DOHH2 (cell line): ENCODE results near the gene PARD6B.

Source experiments
- H3F3A ChIP-seq: fragments of 200-600 bp; sonication (generic), shearing (Covaris generic); 2 replicates; pipeline ENCODE4 v1.6.0; 2016; ENCODE audit warnings: antibody characterized with exemption, mild to moderate bottlenecking; ENCODE audit not compliant: control insufficient read depth, insufficient read depth
- H3K27ac ChIP-seq: fragments of 200-600 bp; sonication (generic); 2 replicates; pipeline ENCODE4 v1.5.1; 2014; ENCODE audit warnings: low read depth, mild to moderate bottlenecking, low read length, moderate library complexity
- H3K27me3 ChIP-seq: fragments of 200-600 bp; sonication (generic); 2 replicates; pipeline ENCODE4 v1.6.1; 2014; ENCODE audit warnings: mild to moderate bottlenecking, low read length, mixed read lengths; ENCODE audit not compliant: control insufficient read depth
- H3K36me3 ChIP-seq: fragments of 200-600 bp; sonication (generic); 2 replicates; pipeline ENCODE4 v1.6.1; 2014; ENCODE audit warnings: mild to moderate bottlenecking, low read length, moderate library complexity, mixed read lengths; ENCODE audit not compliant: control insufficient read depth
- H3K4me1 ChIP-seq: fragments of 200-600 bp; sonication (generic); 2 replicates; pipeline ENCODE4 v1.6.1; 2014; ENCODE audit warnings: mild to moderate bottlenecking, low read length, mixed read lengths; ENCODE audit not compliant: control insufficient read depth
- H3K4me2 ChIP-seq: fragments of 200-600 bp; sonication (generic); 2 replicates; pipeline ENCODE4 v1.6.0; 2014; ENCODE audit warnings: mild to moderate bottlenecking, low read length, moderate library complexity
- H3K4me3 ChIP-seq: fragments of 200-600 bp; sonication (generic); 2 replicates; pipeline ENCODE4 v1.5.1; 2014; ENCODE audit warnings: mild to moderate bottlenecking, low read length, mixed read lengths
- H3K79me2 ChIP-seq: fragments of 200-600 bp; sonication (generic); 2 replicates; pipeline ENCODE4 v1.6.1; 2014; ENCODE audit warnings: mild to moderate bottlenecking, low read length, mixed read lengths; ENCODE audit not compliant: control insufficient read depth
- H3K9me2 ChIP-seq: fragments of 200-600 bp; sonication (generic); replicated peaks from 2 replicates; pipeline ENCODE4 v1.6.1; 2014; ENCODE audit warnings: mild to moderate bottlenecking, low read length, mixed read lengths; ENCODE audit not compliant: control insufficient read depth
- H3K9me3 ChIP-seq: fragments of 200-600 bp; sonication (generic); 2 replicates; pipeline ENCODE4 v1.6.1; 2014; ENCODE audit warnings: antibody characterized with exemption, low read length, mixed read lengths; ENCODE audit not compliant: control insufficient read depth, insufficient read depth
- H4K20me1 ChIP-seq: fragments of 200-600 bp; sonication (generic); 2 replicates; pipeline ENCODE4 v1.6.0; 2014; ENCODE audit warnings: low read depth, mild to moderate bottlenecking, antibody characterized with exemption, low read length, moderate library complexity; ENCODE audit not compliant: control insufficient read depth, insufficient read depth
- EZH2phosphoT487 ChIP-seq: fragments of 200-600 bp; sonication (generic); IDR thresholded peaks from 2 replicates; pipeline ENCODE4 v1.6.1; 2017; ENCODE audit warnings: borderline replicate concordance, mild to moderate bottlenecking, antibody characterized with exemption, low read length, moderate library complexity, mixed read lengths
- TF ChIP-seq, protein P1 (sequence below): fragments of 200-600 bp; sonication (generic); IDR thresholded peaks from one replicate; pipeline ENCODE4 v1.5.1; 2014; ENCODE audit warnings: antibody characterized with exemption, mild to moderate bottlenecking, low read depth, low read length; ENCODE audit not compliant: poor library complexity, severe bottlenecking

The PARD6B gene

DNA sequence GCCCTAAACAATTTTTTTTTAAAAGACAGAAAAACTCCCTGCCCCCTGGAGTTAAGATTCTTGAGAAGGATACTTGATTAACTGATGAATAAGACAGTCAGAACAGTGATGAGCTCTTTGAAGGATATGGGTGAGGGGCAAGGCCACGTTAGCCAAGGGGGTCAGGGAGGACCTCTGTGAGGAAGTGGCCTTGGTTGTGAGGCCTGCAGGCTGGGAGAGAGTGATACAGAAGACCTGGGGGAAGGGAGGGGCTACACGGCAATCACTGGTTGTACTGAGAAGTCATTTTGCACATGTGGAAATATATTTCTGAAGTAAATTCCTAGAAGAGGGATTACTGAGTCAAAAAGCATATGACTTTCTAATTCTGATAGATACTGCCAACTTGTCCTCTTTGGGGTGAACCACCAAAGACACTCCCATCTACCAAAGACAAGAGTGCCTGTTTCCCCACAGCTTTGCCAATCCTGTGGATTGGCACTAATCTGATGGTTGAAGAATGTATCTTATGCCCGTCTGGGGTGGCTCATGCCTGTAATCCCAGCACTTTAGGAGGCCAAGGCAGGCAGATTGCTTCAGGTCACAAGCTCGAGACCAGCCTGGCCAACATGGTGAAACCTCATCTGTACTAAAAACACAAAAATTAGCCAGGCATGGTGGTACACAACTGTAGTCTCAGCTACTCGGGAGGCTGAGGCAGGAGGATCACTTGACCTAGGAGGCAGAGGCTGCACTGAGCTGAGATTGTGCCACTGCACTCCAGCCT, 41.2 kb downstream of the PARD6B start:
- no peaks in the 10 kb centered on the region for H3K36me3 ChIP-seq
- TF ChIP-seq, protein P1, sequence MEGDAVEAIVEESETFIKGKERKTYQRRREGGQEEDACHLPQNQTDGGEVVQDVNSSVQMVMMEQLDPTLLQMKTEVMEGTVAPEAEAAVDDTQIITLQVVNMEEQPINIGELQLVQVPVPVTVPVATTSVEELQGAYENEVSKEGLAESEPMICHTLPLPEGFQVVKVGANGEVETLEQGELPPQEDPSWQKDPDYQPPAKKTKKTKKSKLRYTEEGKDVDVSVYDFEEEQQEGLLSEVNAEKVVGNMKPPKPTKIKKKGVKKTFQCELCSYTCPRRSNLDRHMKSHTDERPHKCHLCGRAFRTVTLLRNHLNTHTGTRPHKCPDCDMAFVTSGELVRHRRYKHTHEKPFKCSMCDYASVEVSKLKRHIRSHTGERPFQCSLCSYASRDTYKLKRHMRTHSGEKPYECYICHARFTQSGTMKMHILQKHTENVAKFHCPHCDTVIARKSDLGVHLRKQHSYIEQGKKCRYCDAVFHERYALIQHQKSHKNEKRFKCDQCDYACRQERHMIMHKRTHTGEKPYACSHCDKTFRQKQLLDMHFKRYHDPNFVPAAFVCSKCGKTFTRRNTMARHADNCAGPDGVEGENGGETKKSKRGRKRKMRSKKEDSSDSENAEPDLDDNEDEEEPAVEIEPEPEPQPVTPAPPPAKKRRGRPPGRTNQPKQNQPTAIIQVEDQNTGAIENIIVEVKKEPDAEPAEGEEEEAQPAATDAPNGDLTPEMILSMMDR: no peak
- no peak overlapping the region for H3K4me3 ChIP-seq
- no peaks in the 10 kb centered on the region for H3K4me1 ChIP-seq
- H3K9me2 ChIP-seq: no peaks in the 10 kb centered on the region
- H3K27me3 ChIP-seq: no peaks in the 10 kb centered on the region
- no peaks in the 10 kb centered on the region for H4K20me1 ChIP-seq
- no peaks in the 10 kb centered on the region for H3K79me2 ChIP-seq
- H3K27ac ChIP-seq: no peak overlapping the region
- H3K9me3 ChIP-seq: no peaks in the 10 kb centered on the region
- H3F3A ChIP-seq: no peaks in the 10 kb centered on the region
- H3K4me2 ChIP-seq: no peak overlapping the region

DNA sequence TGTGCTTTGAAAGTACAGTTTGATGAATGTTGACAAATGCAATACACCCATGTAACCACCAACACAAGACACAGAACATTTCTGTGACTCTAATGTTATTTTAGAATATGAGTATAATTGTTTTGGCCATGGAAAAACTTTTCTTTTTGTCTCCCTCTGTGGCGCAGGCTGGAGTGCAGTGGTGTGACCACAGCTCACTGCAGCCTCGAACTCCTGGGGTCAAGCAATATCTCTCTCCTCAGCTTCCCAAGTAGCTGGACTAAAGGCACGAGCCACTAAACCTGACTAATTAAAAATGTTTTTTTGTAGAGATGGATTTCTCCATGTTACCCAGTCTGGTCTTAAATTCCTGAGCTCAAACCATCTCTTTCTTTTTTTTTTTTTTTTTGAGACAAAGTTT, 43.1 kb downstream of the PARD6B start:
- H3K9me3 ChIP-seq: no peaks in the 10 kb centered on the region
- no peak overlapping the region for H3K4me3 ChIP-seq
- H3K4me1 ChIP-seq: no peaks in the 10 kb centered on the region
- no peaks in the 10 kb centered on the region for H3K27me3 ChIP-seq
- no peak overlapping the region for H3K27ac ChIP-seq
- H4K20me1 ChIP-seq: no peaks in the 10 kb centered on the region
- no peaks in the 10 kb centered on the region for H3K9me2 ChIP-seq
- H3F3A ChIP-seq: no peaks in the 10 kb centered on the region
- H3K4me2 ChIP-seq: no peak overlapping the region
- H3K36me3 ChIP-seq: no peaks in the 10 kb centered on the region
- H3K79me2 ChIP-seq: no peaks in the 10 kb centered on the region
- TF ChIP-seq, protein P1: no peak
- TF ChIP-seq EZH2phosphoT487: no peak

DNA sequence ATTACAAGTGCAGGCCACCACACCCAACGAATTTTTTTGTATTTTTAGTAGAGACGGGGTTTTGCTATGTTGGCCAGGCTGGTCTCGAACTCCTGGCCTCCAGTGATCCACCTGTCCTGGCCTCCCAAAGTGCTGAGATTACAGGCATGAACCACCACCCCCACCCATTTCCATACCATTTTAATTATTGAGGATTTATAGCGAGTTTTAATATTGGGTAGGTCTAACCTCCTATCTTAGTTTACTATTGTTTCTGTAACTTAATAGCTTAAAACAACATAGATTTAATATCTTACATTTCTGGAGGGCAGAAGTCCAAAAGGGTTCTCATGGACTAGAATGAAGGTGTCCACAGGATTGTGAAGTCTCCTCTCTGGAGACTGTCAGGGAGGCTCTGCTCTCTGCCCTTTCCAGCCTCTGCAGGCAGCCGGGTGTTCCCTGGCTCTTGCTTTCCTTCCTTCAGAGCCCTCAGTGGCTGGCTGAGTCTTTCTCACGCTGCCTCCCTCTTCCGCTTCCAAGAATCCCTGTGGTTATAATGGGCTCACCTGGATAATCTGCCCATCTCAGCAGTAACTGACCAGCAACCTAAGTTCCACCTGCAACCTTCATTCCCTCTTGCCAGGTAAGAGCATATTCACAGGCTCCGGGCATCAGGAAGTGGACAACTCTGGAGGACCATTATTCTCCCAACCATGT, 44.9 kb downstream of the PARD6B start:
- H3K36me3 ChIP-seq: no peaks in the 10 kb centered on the region
- no peaks in the 10 kb centered on the region for H3K4me1 ChIP-seq
- H3K27ac ChIP-seq: no peak overlapping the region
- no peaks in the 10 kb centered on the region for H3K9me2 ChIP-seq
- TF ChIP-seq, protein P1: no peak
- TF ChIP-seq EZH2phosphoT487: no peak
- no peak overlapping the region for H3K4me3 ChIP-seq
- H3F3A ChIP-seq: no peaks in the 10 kb centered on the region
- no peaks in the 10 kb centered on the region for H3K27me3 ChIP-seq
- no peaks in the 10 kb centered on the region for H3K79me2 ChIP-seq
- H3K4me2 ChIP-seq: no peak overlapping the region
- H4K20me1 ChIP-seq: no peaks in the 10 kb centered on the region
- no peaks in the 10 kb centered on the region for H3K9me3 ChIP-seq
